Osteoblast (primary cell): ENCODE data around the gene CLEC4M. TPM values are rescaled to one million over a fixed set of nuclear protein-coding genes. Genes with fewer than 3 reads are reported as not detected.

Experiments used
- DNase-seq: peaks from one replicate; pipeline ENCODE4 v3.0.0; 2011; ENCODE audit warnings: low spot score, mixed read lengths; ENCODE audit not compliant: insufficient read length; ENCODE audit errors: missing footprints
- H2AFZ ChIP-seq: 2 replicates; pipeline ENCODE4 v1.6.0; 2011; ENCODE audit warnings: mild to moderate bottlenecking, low read length
- H3K27ac ChIP-seq: 2 replicates; pipeline ENCODE4 v1.5.1; 2011; ENCODE audit warnings: mild to moderate bottlenecking, low read depth, low read length, moderate library complexity
- H3K27me3 ChIP-seq: 2 replicates; pipeline ENCODE4 v1.6.0; 2012; ENCODE audit warnings: mild to moderate bottlenecking, control low read depth, inconsistent platforms, low read length, moderate library complexity; ENCODE audit not compliant: insufficient read depth
- H3K36me3 ChIP-seq: 2 replicates; pipeline ENCODE4 v1.5.1; 2011; ENCODE audit warnings: mild to moderate bottlenecking, low read length, control low read depth, moderate library complexity; ENCODE audit not compliant: insufficient read depth
- H3K4me1 ChIP-seq: 2 replicates; pipeline ENCODE4 v1.5.1; 2011; ENCODE audit warnings: mild to moderate bottlenecking, low read length, control low read depth, moderate library complexity; ENCODE audit not compliant: insufficient read depth
- H3K4me2 ChIP-seq: 2 replicates; pipeline ENCODE4 v1.6.0; 2011; ENCODE audit warnings: mild to moderate bottlenecking, low read length; ENCODE audit not compliant: insufficient read depth
- H3K4me3 ChIP-seq: fragments of 200-600 bp; sonication (generic); 3 replicates; pipeline ENCODE4 v1.5.1; 2012; ENCODE audit warnings: mild to moderate bottlenecking, low read length, inconsistent platforms; ENCODE audit not compliant: insufficient read depth
- H3K79me2 ChIP-seq: 2 replicates; pipeline ENCODE4 v1.6.0; 2012; ENCODE audit warnings: mild to moderate bottlenecking, low read length, control low read depth, inconsistent platforms; ENCODE audit not compliant: insufficient read depth
- H3K9me3 ChIP-seq: 2 replicates; pipeline ENCODE4 v1.5.1; 2011; ENCODE audit warnings: low read depth, low read length, control low read depth
- H4K20me1 ChIP-seq: 2 replicates; pipeline ENCODE4 v1.6.0; 2012; ENCODE audit warnings: mild to moderate bottlenecking, low read length, control low read depth; ENCODE audit not compliant: insufficient read depth
- CTCF ChIP-seq: IDR thresholded peaks from 2 replicates; pipeline ENCODE4 v1.5.1; 2011; ENCODE audit warnings: mild to moderate bottlenecking, low read depth, low read length, moderate library complexity; ENCODE audit errors: extremely low read depth
- total RNA-seq: library from RNA; depleted of rRNA; stranded (reverse); fragments of >200 nt; gene quantifications from 2 replicates; pipeline ENCODE4 v1.2.3, GENCODE V29; 2012

CLEC4M gene
- not detected in 2 replicates for total RNA-seq

- Histone ChIP-seq H3K4me2 (no peak within 1 kb of the TSS), H3K79me2 (no peaks in the 10 kb centered on the region), H3K27ac (no peak within 1 kb of the TSS), H3K27me3 (peaks cover 4% of the 10 kb centered on the region), H3K9me3 (no peaks in the 10 kb centered on the region), H4K20me1 (no peaks in the 10 kb centered on the region), H3K4me3 (no peak within 1 kb of the TSS), H3K36me3 (no peaks in the 10 kb centered on the region), H3K4me1 (no peaks in the 10 kb centered on the region), H2AFZ (no peak within 1 kb of the TSS)
- DNase-seq, result no peak
- no peak for TF ChIP-seq CTCF
Measured at GRCh38 chr19:7762719-7763293, at the start of gene CLEC4M. Gene CLEC4M (plus strand): TSS chr19:7763243. CDS start chr19:7763267, 24 bp downstream.

GRCh38 chr19:7715671-7716070 is 47.4 kb upstream of the CLEC4M start:
- no peak for TF ChIP-seq CTCF
- Histone ChIP-seq H3K79me2 (no peaks in the 10 kb centered on the region), H3K9me3 (peaks cover 2% of the 10 kb centered on the region), H3K27me3 (no peaks in the 10 kb centered on the region), H3K27ac (no peak overlapping the region), H3K4me3 (no peak overlapping the region), H3K4me2 (no peak overlapping the region), H3K36me3 (no peaks in the 10 kb centered on the region), H3K4me1 (no peaks in the 10 kb centered on the region), H4K20me1 (no peaks in the 10 kb centered on the region), H2AFZ (no peak overlapping the region)
- no peak for DNase-seq

GRCh38 chr19:7716762-7717161 is 46.3 kb upstream of the CLEC4M start:
- Histone ChIP-seq H3K36me3 (no peaks in the 10 kb centered on the region), H3K27ac (no peak overlapping the region), H3K79me2 (no peaks in the 10 kb centered on the region), H4K20me1 (no peaks in the 10 kb centered on the region), H2AFZ (no peak overlapping the region), H3K4me1 (no peaks in the 10 kb centered on the region), H3K4me2 (no peak overlapping the region), H3K4me3 (no peak overlapping the region), H3K27me3 (no peaks in the 10 kb centered on the region), H3K9me3 (peaks cover 2% of the 10 kb centered on the region)
- TF ChIP-seq CTCF, result no peak
- DNase-seq, result no peak

GRCh38 chr19:7718668-7719067 is 44.4 kb upstream of the CLEC4M start:
- H3K27ac ChIP-seq, result no peak overlapping the region
- H3K4me2 ChIP-seq, result no peak overlapping the region
- TF ChIP-seq CTCF, result no peak
- no peaks in the 10 kb centered on the region for H3K27me3 ChIP-seq
- no peaks in the 10 kb centered on the region for H3K36me3 ChIP-seq
- H3K79me2 ChIP-seq, result no peaks in the 10 kb centered on the region
- no peak for DNase-seq
- H2AFZ ChIP-seq, result no peak overlapping the region
- H3K4me3 ChIP-seq, result no peak overlapping the region
- no peaks in the 10 kb centered on the region for H4K20me1 ChIP-seq
- peaks cover 2% of the 10 kb centered on the region for H3K9me3 ChIP-seq
- H3K4me1 ChIP-seq, result no peaks in the 10 kb centered on the region
